CD14-positive monocyte (primary cell): ENCODE measurements around the gene CAPN8. TPM values are rescaled to one million over a fixed set of nuclear protein-coding genes. Genes with fewer than 3 reads are reported as not detected.
A peak's percentile ranks its signal among the peaks of the same experiment; 100 is the strongest.

Experiments
- DNase-seq, 3 donors: peaks; one replicate each; pipeline ENCODE4 v3.0.0-alpha.2; 2011 to 2022
- H2AFZ ChIP-seq: 2 replicates; pipeline ENCODE4 v1.6.0; 2012; ENCODE audit warnings: mild to moderate bottlenecking, low read depth, low read length, inconsistent platforms; ENCODE audit not compliant: insufficient read depth, poor library complexity, severe bottlenecking
- H3K27ac ChIP-seq, 2 donors: 1 replicate in 1 of 2; 2 replicates in 1 of 2; pipeline ENCODE4 v1.5.1; 2012 to 2013; ENCODE audit warnings: low read length in 2 of 2, control low read depth in 1 of 2, inconsistent platforms in 1 of 2, low read depth in 1 of 2, mild to moderate bottlenecking in 1 of 2
- H3K27me3 ChIP-seq, 2 donors: one replicate each; pipeline versions ENCODE4 v1.6.0 to v1.6.1; 2011 to 2013; ENCODE audit warnings: low read length in 2 of 2; ENCODE audit not compliant: control insufficient read depth in 2 of 2, insufficient read depth in 2 of 2
- H3K36me3 ChIP-seq, 2 donors: replicated peaks in 1 of 2; 1 replicate in 1 of 2; 2 replicates in 1 of 2; pipeline versions ENCODE4 v1.5.1 to v1.6.1; 2012 to 2013; ENCODE audit warnings: low read length in 2 of 2, control low read depth in 1 of 2, inconsistent platforms in 1 of 2, mild to moderate bottlenecking in 1 of 2; ENCODE audit not compliant: insufficient read depth in 2 of 2, control insufficient read depth in 1 of 2
- H3K4me1 ChIP-seq, 2 donors: 1 replicate in 1 of 2; 2 replicates in 1 of 2; pipeline versions ENCODE4 v1.5.1 to v1.6.1; 2012 to 2013; ENCODE audit warnings: low read length in 2 of 2, control low read depth in 1 of 2, inconsistent platforms in 1 of 2, mild to moderate bottlenecking in 1 of 2, moderate library complexity in 1 of 2; ENCODE audit not compliant: insufficient read depth in 2 of 2, control insufficient read depth in 1 of 2
- H3K4me2 ChIP-seq: replicated peaks from 2 replicates; pipeline ENCODE3; 2012; ENCODE audit warnings: low read length, moderate library complexity, mild to moderate bottlenecking; ENCODE audit not compliant: poor library complexity, severe bottlenecking; ENCODE audit errors: extremely low read depth
- H3K4me3 ChIP-seq, 3 experiments: fragments of 200-600 bp in 1 of 3; sonication (generic) in 1 of 3; replicated peaks in 1 of 3; 1 replicate in 2 of 3; 2 replicates in 1 of 3; pipeline ENCODE4 v1.5.1; 2011 to 2013; ENCODE audit warnings: low read length in 3 of 3, mild to moderate bottlenecking in 3 of 3, control low read depth in 2 of 3, low read depth in 2 of 3, inconsistent platforms in 1 of 3, moderate library complexity in 1 of 3
- H3K79me2 ChIP-seq: 2 replicates; pipeline ENCODE4 v1.6.0; 2012; ENCODE audit warnings: mild to moderate bottlenecking, control low read depth, inconsistent platforms, low read length, moderate library complexity; ENCODE audit not compliant: insufficient read depth
- H3K9ac ChIP-seq: 2 replicates; pipeline ENCODE4 v1.6.0; 2017; ENCODE audit warnings: low read length, mild to moderate bottlenecking; ENCODE audit not compliant: insufficient read depth, poor library complexity, severe bottlenecking
- H3K9me3 ChIP-seq, 2 donors: replicated peaks in 1 of 2; 1 replicate in 1 of 2; 2 replicates in 1 of 2; pipeline versions ENCODE4 v1.5.1 to v1.6.1; 2012 to 2013; ENCODE audit warnings: low read length in 2 of 2, control low read depth in 1 of 2; ENCODE audit not compliant: control insufficient read depth in 1 of 2, insufficient read depth in 1 of 2
- H4K20me1 ChIP-seq: 2 replicates; pipeline ENCODE4 v1.6.0; 2012; ENCODE audit warnings: mild to moderate bottlenecking, low read length, control low read depth, moderate library complexity; ENCODE audit not compliant: insufficient read depth
- H3K27ac Mint-ChIP-seq, 7 donors: one replicate each; pipeline ENCODE4 v1.8.0; 2020; ENCODE audit warnings: mild to moderate bottlenecking in 7 of 7, mixed read lengths in 7 of 7, moderate library complexity in 6 of 7, inconsistent platforms in 2 of 7
- H3K27me3 Mint-ChIP-seq, 3 donors: one replicate each; pipeline ENCODE4 v1.8.0; 2021 to 2022; ENCODE audit warnings: low read depth in 3 of 3, mild to moderate bottlenecking in 3 of 3, mixed read lengths in 3 of 3, moderate library complexity in 3 of 3, inconsistent platforms in 1 of 3
- H3K36me3 Mint-ChIP-seq, 2 donors: one replicate each; pipeline ENCODE4 v1.8.0; 2020; ENCODE audit warnings: mixed read lengths in 2 of 2, inconsistent platforms in 1 of 2, mild to moderate bottlenecking in 1 of 2
- H3K4me1 Mint-ChIP-seq: one replicate; pipeline ENCODE4 v1.8.0; 2020; ENCODE audit warnings: mild to moderate bottlenecking, mixed read lengths
- H3K4me3 Mint-ChIP-seq, 2 donors: one replicate each; pipeline ENCODE4 v1.8.0; 2020; ENCODE audit warnings: mild to moderate bottlenecking in 2 of 2, mixed read lengths in 2 of 2, moderate library complexity in 1 of 2
- H3K9me3 Mint-ChIP-seq, 7 donors: one replicate each; pipeline ENCODE4 v1.8.0; 2020 to 2022; ENCODE audit warnings: mixed read lengths in 7 of 7, mild to moderate bottlenecking in 6 of 7, moderate library complexity in 6 of 7, inconsistent platforms in 2 of 7
- WGBS: methylation state at CpG from one replicate; pipeline ENCODE4 v1.1.5; 2013; ENCODE audit warnings: missing lambda C conversion rate; ENCODE audit not compliant: insufficient coverage; 5-methylcytosine and 5-hydroxymethylcytosine counted together
- intact Hi-C, 2 donors: fragments of 100-400 bp; cut with micrococcal nuclease; formaldehyde crosslinking; loops; one replicate each; pipeline versions ENCODE4 v1.15.0 to v1.15.1; 2023
- polyA plus RNA-seq, 3 donors: library from polyadenylated mRNA; depleted of rRNA in 1 of 3; unstranded in 2 of 3; stranded (reverse) in 1 of 3; fragments of 300-500 nt in 2 of 3; fragments of >200 nt in 1 of 3; fragmentation: Illumina TruSeq in 2 of 3; gene quantifications; 1 replicate in 2 of 3; 2 replicates in 1 of 3; pipeline ENCODE4 v1.2.3, GENCODE V29; 2012 to 2021
- TF ChIP-seq, protein P1 (sequence below): fragments of 200-600 bp; IDR thresholded peaks from one replicate; pipeline ENCODE4 v1.8.0; 2022; ENCODE audit warnings: antibody characterized with exemption, mild to moderate bottlenecking

The CAPN8 gene
- polyA plus RNA-seq, 3 donors = 0.40 TPM; not detected in 2

DNA sequence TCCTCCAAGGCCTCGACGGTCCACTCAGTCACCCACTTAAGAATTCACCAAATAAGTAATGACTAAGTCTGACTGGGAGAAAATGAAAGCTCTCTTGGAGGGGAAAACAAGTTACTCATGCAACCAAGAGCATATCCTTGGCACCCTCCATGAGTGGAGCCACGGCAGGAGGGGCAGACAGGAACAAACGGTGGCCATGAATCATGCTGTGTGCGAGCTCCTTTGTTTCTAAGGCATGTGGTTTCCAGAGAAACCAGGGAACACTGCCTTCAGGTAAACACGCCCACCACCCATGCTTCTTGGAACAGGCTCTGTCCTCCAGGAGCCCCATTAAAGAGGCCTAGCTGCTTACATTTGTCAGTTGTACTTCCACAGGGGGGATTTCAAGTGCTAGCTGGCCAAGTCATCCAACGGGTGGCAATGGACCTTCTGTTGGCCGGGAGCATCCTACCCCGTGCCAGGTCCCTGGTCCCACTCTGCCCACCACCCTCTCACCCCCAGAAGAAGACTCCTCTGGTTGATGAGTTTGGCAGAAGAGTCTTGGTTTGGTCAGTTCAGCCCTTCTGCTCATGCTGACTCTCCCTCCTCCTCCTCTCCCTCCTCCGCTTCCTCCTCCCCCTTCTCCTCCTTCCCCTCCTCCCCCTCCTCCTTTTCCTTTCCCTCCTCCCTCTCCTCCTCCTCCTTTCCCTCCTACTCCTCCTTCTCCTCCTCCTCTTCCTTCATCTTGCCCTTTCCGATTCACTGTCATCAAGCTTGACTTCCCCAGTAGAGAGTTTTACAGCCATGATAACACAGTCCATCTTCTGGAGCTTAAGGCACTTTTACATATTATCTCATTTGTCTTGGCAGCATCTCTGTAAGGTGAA is 164.7 kb downstream of the CAPN8 start:
- no peaks in the 10 kb centered on the region for H3K79me2 ChIP-seq
- intact Hi-C loops = no loop called here
- DNase-seq = no peak
- Mint-ChIP-seq H3K27ac (peak overlapping the region in 1 of 7 donors; percentile 51), H3K36me3 (no peaks in the 10 kb centered on the region), H3K27me3 (peaks cover 1 to 4% (median 2%) of the 10 kb centered on the region in 3 donors), H3K4me1 (no peaks in the 10 kb centered on the region), H3K9me3 (peaks cover 0 to 9% (median 2%) of the 10 kb centered on the region in 7 donors), H3K4me3 (no peak overlapping the region)
- no peaks in the 10 kb centered on the region for H4K20me1 ChIP-seq
- H3K4me3 ChIP-seq = no peak overlapping the region
- no peak overlapping the region for H3K9ac ChIP-seq
- no peak overlapping the region for H2AFZ ChIP-seq
- H3K27me3 ChIP-seq = no peaks in the 10 kb centered on the region
- TF ChIP-seq, protein P1, sequence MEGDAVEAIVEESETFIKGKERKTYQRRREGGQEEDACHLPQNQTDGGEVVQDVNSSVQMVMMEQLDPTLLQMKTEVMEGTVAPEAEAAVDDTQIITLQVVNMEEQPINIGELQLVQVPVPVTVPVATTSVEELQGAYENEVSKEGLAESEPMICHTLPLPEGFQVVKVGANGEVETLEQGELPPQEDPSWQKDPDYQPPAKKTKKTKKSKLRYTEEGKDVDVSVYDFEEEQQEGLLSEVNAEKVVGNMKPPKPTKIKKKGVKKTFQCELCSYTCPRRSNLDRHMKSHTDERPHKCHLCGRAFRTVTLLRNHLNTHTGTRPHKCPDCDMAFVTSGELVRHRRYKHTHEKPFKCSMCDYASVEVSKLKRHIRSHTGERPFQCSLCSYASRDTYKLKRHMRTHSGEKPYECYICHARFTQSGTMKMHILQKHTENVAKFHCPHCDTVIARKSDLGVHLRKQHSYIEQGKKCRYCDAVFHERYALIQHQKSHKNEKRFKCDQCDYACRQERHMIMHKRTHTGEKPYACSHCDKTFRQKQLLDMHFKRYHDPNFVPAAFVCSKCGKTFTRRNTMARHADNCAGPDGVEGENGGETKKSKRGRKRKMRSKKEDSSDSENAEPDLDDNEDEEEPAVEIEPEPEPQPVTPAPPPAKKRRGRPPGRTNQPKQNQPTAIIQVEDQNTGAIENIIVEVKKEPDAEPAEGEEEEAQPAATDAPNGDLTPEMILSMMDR = no peak
- no peak overlapping the region for H3K27ac ChIP-seq
- H3K36me3 ChIP-seq = no peaks in the 10 kb centered on the region
- H3K9me3 ChIP-seq = no peaks in the 10 kb centered on the region
- H3K4me1 ChIP-seq = no peaks in the 10 kb centered on the region
- WGBS = 86% methylated on average over 5 of the region's 11 CpGs
- no peak overlapping the region for H3K4me2 ChIP-seq

DNA sequence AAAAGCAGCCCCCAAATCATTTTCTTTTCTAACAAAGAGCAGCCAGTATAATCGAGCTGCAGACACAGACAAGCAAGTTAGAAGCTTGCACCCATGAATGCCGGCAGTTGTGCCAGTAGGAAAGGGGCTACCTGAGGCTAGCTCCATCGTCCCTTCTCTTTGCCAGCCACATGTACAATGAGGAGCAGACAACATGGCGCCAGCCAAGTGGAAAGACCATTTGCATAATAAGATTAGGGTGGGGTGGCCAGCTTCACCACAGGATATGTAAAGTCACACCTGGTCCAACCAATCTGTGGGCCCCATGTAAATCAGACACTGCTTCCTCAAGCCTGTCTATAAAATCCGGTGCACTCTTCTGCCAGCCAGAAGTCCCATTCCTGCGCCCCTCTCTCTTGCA is 168.6 kb downstream of the CAPN8 start:
- no peaks in the 10 kb centered on the region for H4K20me1 ChIP-seq
- WGBS = 92% methylated on average over 4 of the region's 6 CpGs

More for the DNA sequence above, 168.6 kb downstream of the CAPN8 start:
- Histone ChIP-seq H3K79me2 (no peaks in the 10 kb centered on the region), H3K4me2 (no peak overlapping the region), H3K36me3 (no peaks in the 10 kb centered on the region), H3K9ac (no peak overlapping the region), H3K4me3 (no peak overlapping the region), H3K27me3 (no peaks in the 10 kb centered on the region), H3K27ac (no peak overlapping the region), H2AFZ (no peak overlapping the region), H3K4me1 (no peaks in the 10 kb centered on the region), H3K9me3 (no peaks in the 10 kb centered on the region)
- no peak overlapping the region for H3K4me3 Mint-ChIP-seq
- DNase-seq = no peak
- no peak overlapping the region for H3K27ac Mint-ChIP-seq
- H3K27me3 Mint-ChIP-seq = peaks cover 1 to 5% (median 4%) of the 10 kb centered on the region in 3 donors
- intact Hi-C loops = no loop called here
- H3K4me1 Mint-ChIP-seq = no peaks in the 10 kb centered on the region
- TF ChIP-seq, protein P1 = no peak
- H3K36me3 Mint-ChIP-seq = no peaks in the 10 kb centered on the region
- H3K9me3 Mint-ChIP-seq = peaks cover 0 to 13% (median 4%) of the 10 kb centered on the region in 7 donors
